BE2C (cell line): ENCODE measurements around the gene RPS6KB2. TPM values are rescaled to one million over a fixed set of nuclear protein-coding genes. Genes with fewer than 3 reads are reported as not detected.

ENCODE experiments used
- DNase-seq: peaks from one replicate; pipeline ENCODE4 v3.0.0-alpha.2; 2020
- H3K27me3 ChIP-seq: fragments of 250-450 bp; sonication (Bioruptor Pico); 2 replicates; pipeline ENCODE4 v1.5.1; 2020; ENCODE audit warnings: mild to moderate bottlenecking
- H3K36me3 ChIP-seq: fragments of 250-450 bp; sonication (Bioruptor Pico); 2 replicates; pipeline ENCODE4 v1.5.1; 2020; ENCODE audit warnings: mild to moderate bottlenecking
- H3K4me1 ChIP-seq: fragments of 250-450 bp; sonication (Bioruptor Pico); 2 replicates; pipeline ENCODE4 v1.5.1; 2020
- H3K4me3 ChIP-seq: 2 replicates; pipeline ENCODE4 v1.5.1; 2011; ENCODE audit warnings: low read depth, low read length
- H3K9me3 ChIP-seq: fragments of 250-450 bp; sonication (Bioruptor Pico); 2 replicates; pipeline ENCODE4 v1.5.1; 2020
- polyA plus RNA-seq: library from polyadenylated mRNA; unstranded; fragments of >200 nt; gene quantifications from one replicate; pipeline ENCODE4 v1.2.1, GENCODE V29; 2012; ENCODE audit warnings: low read depth, missing spikeins; ENCODE audit not compliant: insufficient read length, insufficient read depth
- TF ChIP-seq, protein P1 (sequence below): IDR thresholded peaks from 2 replicates; pipeline ENCODE4 v1.5.1; 2012; ENCODE audit warnings: mild to moderate bottlenecking, low read depth, low read length

RPS6KB2 gene
- polyA plus RNA-seq = 292 TPM

DNA sequence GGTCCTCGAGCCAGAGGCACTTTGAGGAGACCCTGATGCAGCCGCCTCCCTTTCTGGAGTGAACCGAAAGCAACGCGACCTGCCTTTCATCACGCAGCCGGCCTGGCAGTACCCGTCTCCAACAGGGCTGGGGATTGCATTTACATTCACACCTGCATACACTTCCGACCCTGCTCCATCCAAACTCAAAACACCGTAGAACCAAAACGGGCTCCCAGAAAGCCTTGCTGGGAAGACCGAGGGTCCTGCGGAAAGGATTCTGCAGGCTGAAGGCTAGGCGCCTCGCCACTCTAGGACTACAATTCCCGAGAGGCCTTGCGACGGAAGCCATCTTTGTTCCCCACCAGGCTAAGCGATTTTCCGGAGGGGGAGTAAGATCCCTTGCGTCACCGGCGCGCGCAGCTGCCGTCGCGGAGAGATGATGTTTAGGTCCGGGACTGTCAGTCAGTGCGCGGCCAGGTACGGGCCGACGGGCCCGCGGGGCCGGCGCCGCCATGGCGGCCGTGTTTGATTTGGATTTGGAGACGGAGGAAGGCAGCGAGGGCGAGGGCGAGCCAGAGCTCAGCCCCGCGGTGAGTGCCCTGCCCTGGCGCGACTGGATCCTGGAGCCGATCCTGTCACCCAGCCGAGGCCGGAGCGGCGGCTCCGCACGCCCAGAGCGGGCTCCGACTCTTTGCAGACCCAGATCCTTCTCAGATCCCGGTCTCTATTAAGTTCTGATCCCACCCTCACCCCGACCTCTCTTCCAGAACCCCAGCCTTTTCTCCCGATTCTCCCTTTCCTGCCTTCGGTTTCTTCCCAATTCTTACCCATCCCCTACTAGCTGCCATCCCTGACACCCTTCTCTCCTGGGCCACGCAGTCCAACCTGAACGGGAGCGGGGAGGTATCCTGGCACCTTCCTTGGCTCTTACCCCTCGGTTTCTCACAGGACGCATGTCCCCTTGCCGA lies at the start of gene RPS6KB2:
RPS6KB2 (plus strand) TSS at position 443 of the 950 bp plus-strand sequence; CDS start at position 495, 52 bp downstream.
- peaks cover 4% of the 10 kb centered on the region; the same call in 1 of the 2 replicates for H3K4me1 ChIP-seq
- peaks cover 26% of the 10 kb centered on the region for H3K36me3 ChIP-seq
- peak; percentile 98 for DNase-seq
- H3K4me3 ChIP-seq = peak within 1 kb of the TSS; percentile 99
- no peaks in the 10 kb centered on the region for H3K9me3 ChIP-seq
- TF ChIP-seq, protein P1, sequence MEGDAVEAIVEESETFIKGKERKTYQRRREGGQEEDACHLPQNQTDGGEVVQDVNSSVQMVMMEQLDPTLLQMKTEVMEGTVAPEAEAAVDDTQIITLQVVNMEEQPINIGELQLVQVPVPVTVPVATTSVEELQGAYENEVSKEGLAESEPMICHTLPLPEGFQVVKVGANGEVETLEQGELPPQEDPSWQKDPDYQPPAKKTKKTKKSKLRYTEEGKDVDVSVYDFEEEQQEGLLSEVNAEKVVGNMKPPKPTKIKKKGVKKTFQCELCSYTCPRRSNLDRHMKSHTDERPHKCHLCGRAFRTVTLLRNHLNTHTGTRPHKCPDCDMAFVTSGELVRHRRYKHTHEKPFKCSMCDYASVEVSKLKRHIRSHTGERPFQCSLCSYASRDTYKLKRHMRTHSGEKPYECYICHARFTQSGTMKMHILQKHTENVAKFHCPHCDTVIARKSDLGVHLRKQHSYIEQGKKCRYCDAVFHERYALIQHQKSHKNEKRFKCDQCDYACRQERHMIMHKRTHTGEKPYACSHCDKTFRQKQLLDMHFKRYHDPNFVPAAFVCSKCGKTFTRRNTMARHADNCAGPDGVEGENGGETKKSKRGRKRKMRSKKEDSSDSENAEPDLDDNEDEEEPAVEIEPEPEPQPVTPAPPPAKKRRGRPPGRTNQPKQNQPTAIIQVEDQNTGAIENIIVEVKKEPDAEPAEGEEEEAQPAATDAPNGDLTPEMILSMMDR = no peak
- H3K27me3 ChIP-seq = no peaks in the 10 kb centered on the region

DNA sequence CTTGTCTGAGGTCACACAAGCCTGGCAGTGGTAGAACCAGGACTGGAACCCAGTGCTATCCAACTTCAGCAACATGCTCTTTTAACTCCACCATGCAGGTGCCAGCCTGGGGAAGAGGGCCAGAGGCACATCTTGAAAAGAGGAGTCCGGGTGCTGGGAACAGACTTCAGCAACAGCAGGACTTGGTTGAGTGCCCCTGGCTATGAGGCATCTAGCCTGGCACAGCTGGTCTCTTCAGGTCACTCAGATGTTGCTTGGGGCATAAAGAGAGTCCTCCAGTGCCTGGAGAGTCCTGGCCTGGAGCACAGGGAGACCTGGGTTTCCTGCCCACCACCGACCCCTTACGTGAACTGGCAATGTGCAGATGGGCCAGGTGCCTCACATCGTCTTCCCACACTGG lies 49.8 kb upstream of the RPS6KB2 start:
- Histone ChIP-seq H3K36me3 (no peaks in the 10 kb centered on the region), H3K27me3 (peaks cover 16% of the 10 kb centered on the region), H3K4me3 (no peak overlapping the region), H3K4me1 (peaks cover 14% of the 10 kb centered on the region), H3K9me3 (no peaks in the 10 kb centered on the region)
- TF ChIP-seq, protein P1 = no peak
- DNase-seq = no peak

DNA sequence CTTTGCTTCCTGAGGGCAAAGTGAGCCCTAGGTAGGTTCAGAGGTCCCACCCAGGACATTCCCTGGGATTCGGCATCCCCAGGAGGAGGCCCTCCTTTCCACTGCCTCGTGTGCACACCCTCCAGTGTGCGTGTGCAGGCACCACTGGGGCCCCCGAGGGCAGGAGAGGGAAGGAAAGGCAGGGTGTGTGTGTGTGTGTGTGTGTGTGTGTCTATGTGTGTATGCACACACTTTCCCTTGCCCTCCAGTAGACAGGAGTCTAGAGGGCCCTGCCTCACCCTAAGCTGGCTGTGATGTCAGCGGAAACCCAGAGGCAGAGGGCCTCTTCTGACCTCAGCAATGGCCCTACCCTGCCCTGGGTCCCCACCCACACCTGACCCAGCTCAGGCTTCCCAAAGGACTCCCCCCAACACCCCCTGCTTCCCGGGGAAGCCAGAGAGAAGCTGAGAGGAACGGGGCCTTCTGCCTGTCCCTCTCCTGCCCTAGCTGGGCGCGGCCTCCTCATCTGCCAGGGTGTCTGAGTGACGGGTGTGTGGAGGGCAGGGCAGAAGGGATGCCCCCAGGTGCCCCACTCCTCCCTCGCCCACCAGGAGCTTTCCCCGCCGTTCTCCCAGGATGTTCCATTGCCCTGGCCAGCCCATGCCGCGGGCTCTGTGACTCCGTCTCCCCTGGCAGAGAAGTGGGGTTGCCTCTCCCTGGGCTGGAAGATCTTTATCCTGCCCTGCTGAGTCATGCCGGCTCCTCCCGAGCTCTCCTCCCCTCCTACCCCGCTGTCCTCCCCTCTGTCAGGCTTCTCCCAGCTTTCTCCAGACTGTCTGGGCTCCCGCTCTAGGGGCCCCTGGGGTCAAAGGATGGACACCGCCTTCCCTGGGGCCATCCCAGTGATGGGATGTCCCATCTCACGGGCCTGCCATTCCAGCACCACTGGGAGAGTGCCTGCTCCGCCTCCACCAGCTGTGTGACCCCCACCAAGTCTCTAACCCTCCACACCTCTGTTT lies 48.9 kb upstream of the RPS6KB2 start:
- no peak for DNase-seq
- Histone ChIP-seq H3K9me3 (no peaks in the 10 kb centered on the region), H3K4me3 (no peak overlapping the region), H3K4me1 (peaks cover 8% of the 10 kb centered on the region), H3K36me3 (no peaks in the 10 kb centered on the region), H3K27me3 (peaks cover 9% of the 10 kb centered on the region)
- TF ChIP-seq, protein P1 = no peak

DNA sequence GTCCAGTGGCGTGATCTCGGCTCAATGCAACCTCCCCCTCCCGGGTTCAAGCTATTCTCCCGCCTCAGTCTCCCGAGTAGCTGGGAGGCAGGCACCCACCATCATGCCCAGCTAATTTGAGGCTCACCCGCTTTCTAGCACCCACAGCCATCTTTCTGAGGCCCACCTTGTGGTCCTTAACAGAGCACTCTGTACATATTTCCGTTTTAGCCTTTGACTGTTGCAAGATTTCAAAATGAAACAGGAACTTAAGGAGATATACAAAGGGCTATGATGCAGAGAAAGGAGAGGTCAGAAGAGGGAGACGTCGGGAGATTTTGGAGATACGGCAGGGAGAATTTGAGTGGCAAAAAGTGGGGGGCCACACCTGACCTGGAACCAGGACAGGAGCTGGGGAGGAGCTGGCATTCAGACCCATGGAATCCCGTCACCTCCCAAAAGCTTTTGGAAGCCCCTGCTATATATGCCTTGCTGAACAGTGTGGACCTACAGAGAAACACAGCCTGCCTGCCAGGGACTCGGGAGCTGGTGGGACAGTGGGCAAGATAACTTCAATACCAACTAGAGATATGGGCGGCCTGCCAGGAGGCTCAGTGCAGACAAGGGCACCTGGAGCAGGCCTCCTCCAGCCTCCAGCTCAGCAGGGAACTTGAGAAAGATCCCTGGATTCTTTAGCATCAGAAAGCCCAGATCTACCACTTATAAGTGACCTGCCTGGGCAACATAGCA lies 46.9 kb upstream of the RPS6KB2 start:
- Histone ChIP-seq H3K4me3 (no peak overlapping the region), H3K27me3 (peaks cover 1% of the 10 kb centered on the region; the same call in 1 of the 2 replicates), H3K9me3 (no peaks in the 10 kb centered on the region), H3K36me3 (no peaks in the 10 kb centered on the region), H3K4me1 (peaks cover 6% of the 10 kb centered on the region)
- TF ChIP-seq, protein P1 = no peak
- DNase-seq = no peak

DNA sequence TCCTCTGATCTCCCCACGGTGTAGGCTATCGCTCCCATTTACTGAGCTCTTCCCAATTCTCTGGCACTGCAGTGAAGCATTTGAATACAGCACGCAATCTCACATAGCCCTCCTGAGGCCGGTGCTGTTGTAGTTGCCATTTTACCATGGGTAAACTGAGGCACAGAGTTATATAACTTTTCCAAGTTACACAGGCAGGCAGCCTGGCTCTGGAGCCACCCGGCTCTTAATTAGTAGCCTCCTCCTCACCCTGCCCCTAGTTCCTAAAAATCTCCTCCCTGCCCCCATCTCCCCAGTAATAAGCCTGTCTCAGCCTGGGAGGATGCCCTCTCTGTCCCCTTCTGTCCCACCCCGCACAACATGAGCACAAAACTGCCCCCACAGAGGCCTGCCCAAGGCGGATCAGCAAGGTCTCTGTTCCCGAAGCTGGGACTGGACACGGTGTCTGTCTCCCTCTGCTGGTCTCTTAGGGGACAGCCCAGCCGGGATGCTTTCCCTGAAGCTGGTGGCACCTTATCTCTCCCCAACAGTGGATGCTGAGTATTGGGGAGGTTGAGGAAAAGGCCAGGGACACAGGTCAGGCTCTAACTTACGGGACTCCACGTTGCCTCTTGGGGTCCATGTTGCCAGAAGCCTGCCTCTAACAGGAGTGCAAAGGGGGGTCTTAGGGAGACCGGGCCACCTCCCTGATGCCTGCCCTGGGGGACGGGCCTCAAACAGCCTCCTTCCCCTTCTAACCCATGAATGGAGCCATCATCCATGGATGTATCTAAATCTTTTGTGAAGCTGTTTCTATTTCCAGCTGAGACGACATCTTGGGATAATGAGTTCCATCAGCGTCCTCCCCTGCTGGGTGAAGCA lies 45.8 kb upstream of the RPS6KB2 start:
- Histone ChIP-seq H3K9me3 (no peaks in the 10 kb centered on the region), H3K4me3 (no peak overlapping the region), H3K4me1 (peaks cover 6% of the 10 kb centered on the region), H3K36me3 (no peaks in the 10 kb centered on the region), H3K27me3 (no peaks in the 10 kb centered on the region)
- TF ChIP-seq, protein P1 = peak; percentile 100
- DNase-seq = peak; percentile 85
